Colonic mucosa (tissue), 4 donors: ENCODE data around the gene EPSTI1. TPM values are rescaled to one million over a fixed set of nuclear protein-coding genes. Genes with fewer than 3 reads are reported as not detected.

Source experiments
- DNase-seq: peaks from one replicate; pipeline ENCODE4 v3.0.0-alpha.2; 2020
- H3K27ac ChIP-seq: fragments of 200-600 bp; one replicate; pipeline ENCODE4 v1.8.0; 2021
- H3K27me3 ChIP-seq: fragments of 200-600 bp; one replicate; pipeline ENCODE4 v1.8.0; 2021
- H3K36me3 ChIP-seq: fragments of 200-600 bp; one replicate; pipeline ENCODE4 v1.8.0; 2021
- H3K4me1 ChIP-seq: fragments of 200-600 bp; one replicate; pipeline ENCODE4 v1.8.0; 2021; ENCODE audit warnings: mild to moderate bottlenecking
- H3K4me3 ChIP-seq: fragments of 200-600 bp; one replicate; pipeline ENCODE4 v1.8.0; 2021
- H3K9ac ChIP-seq, 2 donors: one replicate each; pipeline ENCODE4 v1.7.0; 2013; ENCODE audit warnings: control low read depth in 2 of 2, low read depth in 2 of 2, low read length in 2 of 2
- H3K9me3 ChIP-seq: fragments of 200-600 bp; one replicate; pipeline ENCODE4 v1.8.0; 2021
- CTCF ChIP-seq: fragments of 200-600 bp; IDR thresholded peaks from one replicate; pipeline ENCODE4 v1.8.0; 2022; ENCODE audit warnings: antibody characterized with exemption, mild to moderate bottlenecking
- intact Hi-C: fragments of 100-400 bp; cut with DNase I; formaldehyde crosslinking; loops from one replicate; pipeline ENCODE4 v1.14.1; 2022
- total RNA-seq, 2 donors: library from RNA; stranded (reverse); fragmentation: NEBNext Ultra II Directional in 1 of 2; extraction: Animal tissue kit (Norgen Biotek cat#: 25700) in 1 of 2; gene quantifications; one replicate each; pipeline ENCODE4 v1.2.1, GENCODE V29; 2021
- donor health status: healthy.
- donor health status: DM: no; HTN: no; CAD: no.
- donor health status: DM: no; HTN: no; CAD: no.

The EPSTI1 gene
- total RNA-seq, 2 donors from 2014 or later, result 5.4 to 16.8 TPM

DNA sequence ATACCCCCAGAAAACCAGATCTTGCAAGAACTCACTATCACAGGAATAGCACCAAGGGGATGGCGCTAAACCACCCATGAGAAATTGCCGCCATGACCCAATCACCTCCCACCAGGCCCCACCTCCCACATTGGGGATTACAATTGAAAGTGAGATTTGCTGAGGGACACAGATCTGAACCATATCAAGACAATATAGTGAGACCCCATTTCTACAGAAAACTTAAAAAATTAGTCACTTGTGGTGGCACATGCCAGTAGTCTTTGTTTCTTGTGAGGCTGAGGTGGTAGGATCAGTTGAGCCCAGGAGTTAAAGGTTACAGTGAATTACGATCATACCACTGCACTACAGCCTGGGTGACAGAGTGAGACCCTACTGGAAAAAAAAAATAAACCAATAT is 41.0 kb upstream of the EPSTI1 start:
- TF ChIP-seq CTCF, result no peak
- DNase-seq, result no peak
- no peak overlapping the region for H3K9ac ChIP-seq
- no peaks in the 10 kb centered on the region for H3K36me3 ChIP-seq
- H3K4me3 ChIP-seq, result no peak overlapping the region
- H3K4me1 ChIP-seq, result no peaks in the 10 kb centered on the region
- H3K27ac ChIP-seq, result no peak overlapping the region
- no peaks in the 10 kb centered on the region for H3K27me3 ChIP-seq
- no peaks in the 10 kb centered on the region for H3K9me3 ChIP-seq
- intact Hi-C loops, result no loop called here

DNA sequence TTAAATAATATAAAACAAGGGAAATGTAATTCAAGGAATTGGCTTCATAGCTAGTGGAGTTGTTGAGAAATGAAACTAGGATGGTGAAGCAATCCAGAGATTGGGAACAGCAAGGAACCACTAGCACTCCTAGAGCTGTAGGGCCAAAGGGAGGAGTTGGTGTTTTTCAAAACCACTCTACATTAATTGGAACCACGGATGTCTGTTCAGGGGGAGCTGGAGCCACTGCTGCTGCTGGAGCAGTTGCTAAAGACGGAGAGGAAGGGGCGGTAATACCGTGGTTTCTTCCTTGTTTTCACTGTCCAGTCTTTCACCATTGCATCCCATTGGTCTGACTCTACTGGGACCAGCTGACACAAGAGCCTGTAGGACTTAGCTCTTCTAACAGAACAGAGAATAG is 39.8 kb upstream of the EPSTI1 start:
- no peak overlapping the region for H3K9ac ChIP-seq
- H3K27ac ChIP-seq, result no peak overlapping the region
- no peaks in the 10 kb centered on the region for H3K9me3 ChIP-seq
- intact Hi-C loops, result no loop called here
- H3K4me3 ChIP-seq, result no peak overlapping the region
- no peak for TF ChIP-seq CTCF
- H3K27me3 ChIP-seq, result no peaks in the 10 kb centered on the region
- no peaks in the 10 kb centered on the region for H3K4me1 ChIP-seq
- DNase-seq, result no peak
- no peaks in the 10 kb centered on the region for H3K36me3 ChIP-seq

GRCh38 chr13:43030548-43030947 is 38.5 kb upstream of the EPSTI1 start:
- H3K4me1 ChIP-seq, result no peaks in the 10 kb centered on the region
- no peak overlapping the region for H3K9ac ChIP-seq
- no peak overlapping the region for H3K4me3 ChIP-seq
- no peak for TF ChIP-seq CTCF
- H3K9me3 ChIP-seq, result no peaks in the 10 kb centered on the region
- no peak overlapping the region for H3K27ac ChIP-seq
- H3K36me3 ChIP-seq, result no peaks in the 10 kb centered on the region
- intact Hi-C loops, result no loop called here
- H3K27me3 ChIP-seq, result no peaks in the 10 kb centered on the region
- DNase-seq, result no peak

DNA sequence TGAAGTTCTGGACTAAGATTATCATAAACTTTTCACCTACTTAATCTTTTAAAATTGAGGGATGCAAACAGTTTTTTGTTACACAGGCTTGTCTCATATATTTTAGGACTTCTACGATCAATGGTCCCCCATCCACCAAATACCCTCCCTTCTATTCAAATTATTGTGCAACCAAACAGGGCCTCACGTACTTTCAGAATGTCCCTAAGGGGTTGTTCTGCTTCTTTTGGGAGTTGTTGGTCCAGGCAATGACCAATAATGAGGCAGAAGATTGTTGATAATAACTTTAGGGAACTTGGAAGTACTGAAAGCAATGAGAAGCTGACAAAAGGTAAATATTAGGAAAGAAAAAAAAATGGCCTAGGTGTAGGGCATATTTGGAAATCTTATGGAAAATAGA is 34.2 kb upstream of the EPSTI1 start:
- Histone ChIP-seq H3K36me3 (no peaks in the 10 kb centered on the region), H3K27me3 (no peaks in the 10 kb centered on the region), H3K9me3 (no peaks in the 10 kb centered on the region), H3K4me3 (no peak overlapping the region), H3K9ac (no peak overlapping the region), H3K4me1 (no peaks in the 10 kb centered on the region), H3K27ac (no peak overlapping the region)
- intact Hi-C loops, result no loop called here
- no peak for DNase-seq
- no peak for TF ChIP-seq CTCF

GRCh38 chr13:43023289-43023963 is 31.4 kb upstream of the EPSTI1 start, which contains the start of gene DNAJC15:
Gene DNAJC15 (plus strand): TSS chr13:43023586. CDS start chr13:43023627, 41 bp downstream.
- TF ChIP-seq CTCF, result no peak
- Histone ChIP-seq H3K4me1 (no peaks in the 10 kb centered on the region), H3K27me3 (no peaks in the 10 kb centered on the region), H3K27ac (peak within 1 kb of the TSS; percentile 65), H3K9ac (peak within 1 kb of the TSS; percentile 75 to 76), H3K9me3 (no peaks in the 10 kb centered on the region), H3K36me3 (no peaks in the 10 kb centered on the region), H3K4me3 (peak within 1 kb of the TSS; percentile 46)
- intact Hi-C loops, result no loop called here
- DNase-seq, result peak; percentile 87
